H1 (cell line): Measurements from ENCODE around the gene KAZALD1. TPM values are rescaled to one million over a fixed set of nuclear protein-coding genes. Genes with fewer than 3 reads are reported as not detected.

Source experiments
- CTCF ChIA-PET: fragments of 300-600 bp; sonication (Branson Sonifier 250); formaldehyde crosslinking; loops from one replicate; lab custom pipeline; 2021; ENCODE audit not compliant: partially characterized antibody; lab: Charles Lee
- POLR2A ChIA-PET: fragments of 300-600 bp; sonication (Branson Sonifier 250); formaldehyde crosslinking; loops from one replicate; lab custom pipeline; 2021; ENCODE audit warnings: inconsistent platforms; ENCODE audit not compliant: partially characterized antibody; lab: Charles Lee
- DNase-seq, 2 experiments: peaks; one replicate each; pipeline versions ENCODE4 v3.0.0 to v3.0.0-alpha.2; 2010 to 2022; ENCODE audit warnings: low spot score in 2 of 2, low read depth in 1 of 2, mixed read lengths in 1 of 2
- FAIRE-seq: peaks from 2 replicates; lab custom pipeline; 2011; peaks lifted over from hg19 to GRCh38; lab: Jason Lieb, UNC
- H2AFZ ChIP-seq: 2 replicates; pipeline ENCODE4 v1.8.1; 2012; ENCODE audit warnings: low read length, inconsistent platforms
- H2AK5ac ChIP-seq: 2 replicates; pipeline ENCODE4 v1.6.1; 2013; ENCODE audit warnings: low read depth, low read length
- H2BK120ac ChIP-seq: replicated peaks from 2 replicates; pipeline ENCODE3; 2013; ENCODE audit warnings: low read depth, low read length, inconsistent platforms
- H2BK12ac ChIP-seq: 2 replicates; pipeline ENCODE4 v1.6.1; 2013; ENCODE audit warnings: low read depth, low read length
- H2BK15ac ChIP-seq: 2 replicates; pipeline ENCODE4 v1.6.1; 2013; ENCODE audit warnings: low read length
- H2BK20ac ChIP-seq: 2 replicates; pipeline ENCODE4 v1.6.1; 2013; ENCODE audit warnings: low read length
- H2BK5ac ChIP-seq: 2 replicates; pipeline ENCODE4 v1.6.1; 2013; ENCODE audit warnings: low read depth, low read length
- H3K14ac ChIP-seq: 2 replicates; pipeline ENCODE4 v1.6.1; 2013; ENCODE audit warnings: inconsistent platforms; ENCODE audit not compliant: insufficient read length
- H3K18ac ChIP-seq: 2 replicates; pipeline ENCODE4 v1.6.1; 2013; ENCODE audit warnings: low read length; ENCODE audit errors: extremely low read depth
- H3K23ac ChIP-seq: 2 replicates; pipeline ENCODE4 v1.6.1; 2013; ENCODE audit warnings: inconsistent platforms; ENCODE audit not compliant: insufficient read length
- H3K23me2 ChIP-seq: 2 replicates; pipeline ENCODE4 v1.6.1; 2013; ENCODE audit warnings: low read depth, low read length
- H3K27ac ChIP-seq: 2 replicates; pipeline ENCODE4 v1.6.1; 2011; ENCODE audit warnings: low read depth, low read length, inconsistent platforms
- H3K27me3 ChIP-seq, 4 experiments: replicated peaks in 1 of 4; 1 replicate in 1 of 4; 2 replicates in 3 of 4; pipeline versions ENCODE4 v1.6.1 to v1.8.1; 2011 to 2013; ENCODE audit warnings: low read length in 3 of 4, mild to moderate bottlenecking in 3 of 4, inconsistent platforms in 2 of 4, mixed read lengths in 2 of 4, moderate library complexity in 1 of 4; ENCODE audit not compliant: control insufficient read depth in 3 of 4, insufficient read depth in 3 of 4; ENCODE audit errors: extremely low read depth in 1 of 4
- H3K36me3 ChIP-seq, 4 experiments: 2 replicates each; pipeline versions ENCODE4 v1.6.1 to v1.8.1; 2011 to 2013; ENCODE audit warnings: mild to moderate bottlenecking in 4 of 4, low read length in 3 of 4, moderate library complexity in 2 of 4, control low read depth in 1 of 4, inconsistent platforms in 1 of 4; ENCODE audit not compliant: insufficient read depth in 4 of 4, control insufficient read depth in 2 of 4
- H3K4ac ChIP-seq: replicated peaks from 2 replicates; pipeline ENCODE3; 2013; ENCODE audit warnings: low read length, low read depth, mixed read lengths, inconsistent platforms; ENCODE audit not compliant: insufficient read length
- H3K4me1 ChIP-seq, 4 experiments: replicated peaks in 1 of 4; 1 replicate in 1 of 4; 2 replicates in 3 of 4; pipeline versions ENCODE4 v1.6.1 to v1.8.1; 2011 to 2013; ENCODE audit warnings: low read length in 3 of 4, inconsistent platforms in 2 of 4, mixed read lengths in 1 of 4; ENCODE audit not compliant: insufficient read depth in 4 of 4, control insufficient read depth in 3 of 4
- H3K4me2 ChIP-seq, 2 experiments: 2 replicates each; pipeline versions ENCODE4 v1.6.1 to v1.8.1; 2011 to 2013; ENCODE audit warnings: low read depth in 2 of 2, low read length in 2 of 2, control low read depth in 1 of 2, inconsistent platforms in 1 of 2, mild to moderate bottlenecking in 1 of 2; ENCODE audit not compliant: insufficient read depth in 1 of 2
- H3K4me3 ChIP-seq, 4 experiments: fragments of 200-600, 300-600 bp in 1 of 4; sonication (generic), shearing (Covaris generic), sonication (Bioruptor Twin) in 1 of 4; 2 replicates each; pipeline versions ENCODE4 v1.5.1 to v1.8.1; 2011 to 2016; ENCODE audit warnings: low read length in 4 of 4, low read depth in 3 of 4, control low read depth in 2 of 4, inconsistent platforms in 2 of 4, mild to moderate bottlenecking in 2 of 4, mixed read lengths in 1 of 4, moderate library complexity in 1 of 4; ENCODE audit not compliant: insufficient read depth in 2 of 4; ENCODE audit errors: extremely low read depth in 1 of 4
- H3K56ac ChIP-seq: replicated peaks from 2 replicates; pipeline ENCODE3; 2013; ENCODE audit warnings: low read depth, mild to moderate bottlenecking, mixed read lengths, low read length, inconsistent platforms; ENCODE audit not compliant: insufficient read length
- H3K79me1 ChIP-seq: 2 replicates; pipeline ENCODE4 v1.6.1; 2013; ENCODE audit warnings: low read depth, low read length, control low read depth
- H3K79me2 ChIP-seq, 2 experiments: 2 replicates each; pipeline versions ENCODE4 v1.6.1 to v1.8.1; 2012 to 2013; ENCODE audit warnings: low read length in 2 of 2, mild to moderate bottlenecking in 2 of 2, inconsistent platforms in 1 of 2; ENCODE audit not compliant: insufficient read depth in 2 of 2, control insufficient read depth in 1 of 2
- H3K9ac ChIP-seq, 4 experiments: replicated peaks in 1 of 4; 1 replicate in 1 of 4; 2 replicates in 3 of 4; pipeline versions ENCODE4 v1.6.1 to v1.8.1; 2011 to 2013; ENCODE audit warnings: low read depth in 3 of 4, low read length in 3 of 4, control low read depth in 2 of 4, mild to moderate bottlenecking in 2 of 4, moderate library complexity in 2 of 4, inconsistent platforms in 1 of 4; ENCODE audit errors: extremely low read depth in 1 of 4
- H3K9me3 ChIP-seq, 2 experiments: 2 replicates each; pipeline versions ENCODE4 v1.6.1 to v1.8.1; 2012 to 2013; ENCODE audit warnings: mild to moderate bottlenecking in 2 of 2, moderate library complexity in 2 of 2, control low read depth in 1 of 2, inconsistent platforms in 1 of 2, low read depth in 1 of 2, low read length in 1 of 2, mixed read lengths in 1 of 2; ENCODE audit not compliant: insufficient read depth in 2 of 2
- H4K20me1 ChIP-seq, 2 experiments: replicated peaks in 1 of 2; 2 replicates each; pipeline versions ENCODE3 to v1.8.1; 2011 to 2013; ENCODE audit warnings: inconsistent platforms in 2 of 2, low read length in 2 of 2, mild to moderate bottlenecking in 1 of 2; ENCODE audit not compliant: insufficient read depth in 2 of 2, control insufficient read depth in 1 of 2
- H4K5ac ChIP-seq: 2 replicates; pipeline ENCODE4 v1.6.1; 2013; ENCODE audit warnings: low read length, low read depth, mixed read lengths, inconsistent platforms; ENCODE audit not compliant: insufficient read length
- H4K8ac ChIP-seq: 2 replicates; pipeline ENCODE4 v1.8.0; 2013; ENCODE audit warnings: mild to moderate bottlenecking, moderate library complexity, low read length, inconsistent platforms; ENCODE audit not compliant: insufficient read depth; ENCODE audit errors: extremely low read depth
- H4K91ac ChIP-seq: replicated peaks from 2 replicates; pipeline ENCODE3; 2013; ENCODE audit warnings: low read length, mixed read lengths, inconsistent platforms; ENCODE audit not compliant: insufficient read length
- CHD1 ChIP-seq: IDR thresholded peaks from 2 replicates; pipeline ENCODE4 v1.6.1; 2012; ENCODE audit warnings: low read depth, low read length, improper control_type of control experiment
- CREB1 ChIP-seq: IDR thresholded peaks from 2 replicates; pipeline ENCODE4 v1.6.1; 2012; ENCODE audit warnings: inconsistent platforms
- GABPA ChIP-seq: IDR thresholded peaks from 2 replicates; pipeline ENCODE4 v1.6.1; 2011; ENCODE audit warnings: mild to moderate bottlenecking, low read length, moderate library complexity, borderline replicate concordance; ENCODE audit not compliant: insufficient read depth
- HDAC6 ChIP-seq: IDR thresholded peaks from one replicate; pipeline ENCODE4 v1.7.1; 2012; ENCODE audit warnings: low read depth, mild to moderate bottlenecking, inconsistent platforms, low read length, moderate library complexity
- MAFK ChIP-seq: IDR thresholded peaks from 2 replicates; pipeline ENCODE4 v1.6.1; 2012; ENCODE audit warnings: low read depth, mild to moderate bottlenecking, improper control_type of control experiment, low read length
- RBBP5 ChIP-seq: IDR thresholded peaks from 2 replicates; pipeline ENCODE4 v1.7.1; 2012; ENCODE audit warnings: low read depth, mild to moderate bottlenecking, inconsistent platforms, low read length, moderate library complexity, borderline replicate concordance
- SRF ChIP-seq: IDR thresholded peaks from 2 replicates; pipeline ENCODE4 v1.6.1; 2011; ENCODE audit warnings: mild to moderate bottlenecking, low read depth, low read length, moderate library complexity
- TEAD4 ChIP-seq: IDR thresholded peaks from 2 replicates; pipeline ENCODE4 v1.6.1; 2012; ENCODE audit warnings: low read depth, low read length, inconsistent platforms, mixed read lengths
- YY1 ChIP-seq: IDR thresholded peaks from 2 replicates; pipeline ENCODE4 v1.6.1; 2011; ENCODE audit warnings: low read depth, mild to moderate bottlenecking, low read length
- ZNF274 ChIP-seq: IDR thresholded peaks from 2 replicates; pipeline ENCODE4 v1.7.0; 2012; ENCODE audit warnings: low read length, borderline replicate concordance; ENCODE audit errors: extremely low read depth
- WGBS, 2 experiments: shearing (Covaris generic) in 1 of 2; methylation state at CpG; one replicate each; pipeline versions ENCODE4 v1.1.6 to v1.1.7; 2013 to 2015; ENCODE audit warnings: low lambda C conversion rate in 2 of 2, mixed read lengths in 2 of 2, inconsistent platforms in 1 of 2, low coverage in 1 of 2, missing lambda C conversion rate in 1 of 2; ENCODE audit not compliant: insufficient replicate concordance in 2 of 2, insufficient coverage in 1 of 2, insufficient read length in 1 of 2; ENCODE audit errors: extremely low coverage in 1 of 2, missing lambda C conversion rate in 1 of 2; 5-methylcytosine and 5-hydroxymethylcytosine counted together
- polyA plus RNA-seq, 7 experiments: library from polyadenylated mRNA; depleted of rRNA in 3 of 7; stranded (reverse) in 5 of 7; unstranded in 2 of 7; fragments of >200 nt in 5 of 7; fragments of 200-250 nt in 2 of 7; gene quantifications; 1 replicate in 5 of 7; 2 replicates in 1 of 7; 4 replicates in 1 of 7; pipeline versions ENCODE4 v1.2.1 to v1.2.3, GENCODE V29; 2011 to 2013; ENCODE audit warnings: missing spikeins in 2 of 7, mixed read lengths in 2 of 7
- total RNA-seq: library from RNA; stranded (reverse); fragmentation: NEBNext Ultra II Directional; extraction: Animal tissue kit (Norgen Biotek cat#: 25700); gene quantifications from 2 replicates; pipeline ENCODE4 v1.2.1, GENCODE V29; 2021
- TF ChIP-seq, protein P1 (sequence below): IDR thresholded peaks from 2 replicates; pipeline ENCODE4 v1.6.1; 2012; ENCODE audit warnings: inconsistent platforms

KAZALD1 gene
- total and polyA plus RNA-seq, 2 of the 8 experiments (the other 6 are each of a cell fraction or from before 2014, with no cell fraction given): 0.65 to 1.9 TPM

DNA sequence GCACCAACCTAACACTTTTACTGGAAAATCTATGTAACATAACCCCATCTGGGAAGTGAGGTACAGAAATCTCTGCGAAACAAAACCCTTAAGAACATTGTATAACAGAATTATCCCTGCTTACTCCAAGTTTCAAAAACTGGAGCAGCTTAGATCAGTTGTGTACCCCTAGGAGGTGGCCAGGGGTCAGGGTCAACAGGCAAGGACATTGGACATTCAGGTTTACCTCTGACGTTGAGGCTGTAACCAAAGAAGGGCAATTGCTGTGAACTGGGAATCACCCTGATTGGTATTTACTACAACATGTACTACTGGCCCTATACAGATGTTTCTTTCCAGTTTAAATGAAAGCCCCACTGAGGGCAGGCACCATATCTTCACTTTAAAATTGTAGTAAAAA is 17.7 kb upstream of the KAZALD1 start:
- ChIA-PET POLR2A (interaction anchor here (1.4 to 2.1 kb wide), 3 partner anchors 13 to 37 kb away, joined by 5 to 24 read pairs (median 11); partner anchors contain the start of genes KAZALD1, PDZD7 and SFXN3), CTCF (interaction anchor here (1.2 to 51.8 kb wide), 10 partner anchors 17 to 300 kb away, joined by 3 to 2176 read pairs (median 18); partner anchors contain the start of genes KAZALD1, MRPL43, PDZD7 and SFXN3)

More for the DNA sequence above, 17.7 kb upstream of the KAZALD1 start:
- Histone ChIP-seq H2BK12ac (no peak overlapping the region), H3K9me3 (no peaks in the 10 kb centered on the region), H4K5ac (no peak overlapping the region), H2BK20ac (no peak overlapping the region), H2BK120ac (no peak overlapping the region), H2BK15ac (no peak overlapping the region), H3K79me2 (no peaks in the 10 kb centered on the region), H3K18ac (no peak overlapping the region), H3K27ac (no peak overlapping the region), H4K91ac (no peak overlapping the region), H3K23ac (no peak overlapping the region), H3K56ac (no peak overlapping the region), H3K4ac (no peak overlapping the region), H3K4me2 (no peak overlapping the region; a peak in 1 of 4 replicates), H3K27me3 (peaks cover 31 to 55% (median 49%) of the 10 kb centered on the region in 4 experiments), H2AFZ (no peak overlapping the region), H3K9ac (no peak overlapping the region), H2AK5ac (no peak overlapping the region), H3K79me1 (no peaks in the 10 kb centered on the region), H3K4me3 (no peak overlapping the region), H4K20me1 (peaks cover 10 to 12% of the 10 kb centered on the region in 2 experiments), H4K8ac (no peak overlapping the region), H3K36me3 (no peaks in the 10 kb centered on the region), H3K14ac (no peak overlapping the region), H3K23me2 (peaks cover 5% of the 10 kb centered on the region; the same call in 1 of the 2 replicates), H3K4me1 (peaks cover 3 to 30% (median 18%) of the 10 kb centered on the region in 4 experiments), H2BK5ac (no peak overlapping the region)
- TF ChIP-seq HDAC6: no peak
- TF ChIP-seq CHD1: no peak
- no peak for TF ChIP-seq RBBP5
- TF ChIP-seq SRF: no peak
- no peak for TF ChIP-seq TEAD4
- no peak for TF ChIP-seq CREB1
- TF ChIP-seq ZNF274: no peak
- TF ChIP-seq GABPA: no peak
- TF ChIP-seq YY1: no peak
- no peak for TF ChIP-seq MAFK
- TF ChIP-seq, protein P1, sequence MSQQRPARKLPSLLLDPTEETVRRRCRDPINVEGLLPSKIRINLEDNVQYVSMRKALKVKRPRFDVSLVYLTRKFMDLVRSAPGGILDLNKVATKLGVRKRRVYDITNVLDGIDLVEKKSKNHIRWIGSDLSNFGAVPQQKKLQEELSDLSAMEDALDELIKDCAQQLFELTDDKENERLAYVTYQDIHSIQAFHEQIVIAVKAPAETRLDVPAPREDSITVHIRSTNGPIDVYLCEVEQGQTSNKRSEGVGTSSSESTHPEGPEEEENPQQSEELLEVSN: no peak
- no peak for FAIRE-seq
- WGBS, 2 experiments: 68% methylated on average over 2 of the region's 2 CpGs; no CpG with 5 or more reads in 1 of the 2 experiments
- DNase-seq: no peak
